GM18909 (cell line): ENCODE data around the gene SPATA4.
A peak's percentile ranks its signal among the peaks of the same experiment; 100 is the strongest.
"Not testable (repeated sequence)": the region's sequence is repeated elsewhere in the genome, so short reads cannot be mapped to it uniquely, and the experiment has no call there.

Source experiments
- ATAC-seq: cut with Tn5 transposase; IDR thresholded peaks from one replicate; pipeline ENCODE4 v1.9.1; 2021; ENCODE audit warnings: mild to moderate bottlenecking; ENCODE audit not compliant: unreplicated experiment, poor library complexity

Gene SPATA4

GRCh38 chr4:176195184-176195978, at the start of gene SPATA4:
SPATA4 (minus strand) TSS chr4:176195585; CDS start chr4:176195562, 23 bp downstream.
- peak; percentile 99 for ATAC-seq

GRCh38 chr4:176242764-176243347, 47.5 kb upstream of the SPATA4 start:
- no peak for ATAC-seq

- no peak for ATAC-seq
These were observed 46.3 kb upstream of the SPATA4 start for GRCh38 chr4:176241703-176242102.

- ATAC-seq, result no peak
These were observed 43.4 kb upstream of the SPATA4 start for GRCh38 chr4:176238826-176239225.

GRCh38 chr4:176238157-176238610, 42.8 kb upstream of the SPATA4 start:
- no peak for ATAC-seq

- ATAC-seq, result no peak
These were observed 41.6 kb upstream of the SPATA4 start for GRCh38 chr4:176236946-176237345.

GRCh38 chr4:176230836-176231235, 35.5 kb upstream of the SPATA4 start:
- no peak for ATAC-seq

GRCh38 chr4:176229645-176230044, 34.3 kb upstream of the SPATA4 start:
- ATAC-seq, result no peak

- no peak for ATAC-seq
These were observed 31.4 kb upstream of the SPATA4 start for GRCh38 chr4:176226736-176227135.

- no peak for ATAC-seq
These were observed 28.2 kb upstream of the SPATA4 start for GRCh38 chr4:176223561-176223960.

GRCh38 chr4:176222149-176222548, 26.8 kb upstream of the SPATA4 start:
- ATAC-seq, result no peak

GRCh38 chr4:176217510-176217909, 22.1 kb upstream of the SPATA4 start:
- ATAC-seq, result no peak

- not testable (repeated sequence) for ATAC-seq
These were observed 17.0 kb upstream of the SPATA4 start for GRCh38 chr4:176212351-176212750.

GRCh38 chr4:176210579-176211296, 15.4 kb upstream of the SPATA4 start:
- ATAC-seq, result no peak

- ATAC-seq, result no peak
These were observed 14.7 kb upstream of the SPATA4 start for GRCh38 chr4:176210101-176210500.

- ATAC-seq, result no peak
These were observed 14.2 kb upstream of the SPATA4 start for GRCh38 chr4:176209535-176209934.

- ATAC-seq, result no peak
These were observed 12.5 kb upstream of the SPATA4 start for GRCh38 chr4:176207839-176208238.

GRCh38 chr4:176205299-176205698, 9.9 kb upstream of the SPATA4 start:
- no peak for ATAC-seq

- no peak for ATAC-seq
These were observed 3.0 kb upstream of the SPATA4 start for GRCh38 chr4:176198316-176198903.

- ATAC-seq, result no peak
These were observed 1.4 kb downstream of the SPATA4 start for GRCh38 chr4:176193938-176194337.

GRCh38 chr4:176193126-176193525, 2.3 kb downstream of the SPATA4 start:
- no peak for ATAC-seq
